ENCODE measurements around the gene ZNF181.
"Not testable (repeated sequence)": the region's sequence is repeated elsewhere in the genome, so short reads cannot be mapped to it uniquely, and the experiment has no call there.

ZNF181 gene

DNA sequence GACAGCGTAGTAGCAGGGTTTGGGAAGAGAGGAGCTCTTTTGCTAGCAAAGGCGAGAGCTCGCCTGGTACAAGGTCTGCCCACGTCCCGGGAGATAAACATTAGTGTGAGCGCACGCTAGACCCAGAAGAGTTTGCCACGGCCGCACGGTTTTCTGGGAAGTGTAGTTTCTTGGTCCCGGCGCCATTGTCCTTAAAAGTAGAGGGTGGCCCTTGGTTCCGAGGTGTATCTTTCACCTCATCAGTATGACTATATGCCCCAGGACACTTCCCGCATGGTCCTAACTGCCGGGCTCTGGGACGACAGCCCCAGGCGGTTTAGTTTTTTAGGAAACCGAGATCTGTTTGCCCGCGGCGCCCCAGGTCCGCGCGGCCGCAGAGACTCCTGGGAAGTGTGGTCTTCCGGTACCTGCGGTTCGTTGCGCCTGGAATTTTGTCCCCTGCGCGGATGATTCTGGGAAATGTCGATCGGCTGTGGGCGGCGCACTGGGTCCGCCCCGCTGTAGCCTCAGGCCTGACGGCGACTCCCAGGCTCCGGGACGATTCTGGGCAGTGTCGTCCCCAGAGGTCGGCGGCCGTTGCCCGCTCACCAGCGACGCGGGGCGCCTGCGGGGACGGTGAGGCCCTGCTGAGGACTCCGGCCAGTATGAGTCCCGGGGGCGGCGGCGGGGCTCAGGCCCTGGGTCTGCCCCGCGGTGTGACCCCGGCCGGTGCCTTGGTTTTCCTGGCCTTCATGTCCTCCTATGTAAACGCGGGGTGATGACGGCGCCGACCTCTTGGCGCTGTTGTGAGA, at the start of gene ZNF181:
Gene ZNF181, plus strand, starts transcription at position 498 of the 791 bp plus-strand sequence. CDS start 795 bp downstream, outside the sequence.
- DNase-seq (ENCODE audit: low read depth) = peak; percentile 66

DNA sequence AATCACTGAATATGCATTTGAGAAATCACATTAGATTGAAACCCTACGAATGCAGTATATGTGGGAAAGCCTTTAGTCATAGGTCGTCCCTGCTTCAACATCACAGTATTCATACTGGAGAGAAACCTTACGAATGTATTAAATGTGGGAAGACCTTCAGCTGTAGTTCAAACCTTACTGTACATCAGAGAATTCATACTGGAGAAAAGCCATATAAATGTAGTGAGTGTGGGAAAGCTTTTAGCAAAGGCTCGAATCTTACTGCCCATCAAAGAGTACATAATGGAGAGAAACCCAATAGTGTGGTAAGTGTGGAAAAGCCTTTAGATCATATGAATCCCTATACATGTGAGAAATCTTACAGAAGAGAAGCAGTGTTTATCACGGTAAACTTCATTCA, 48.8 kb upstream of the ZNF181 start:
- DNase-seq (ENCODE audit: low read depth) = not testable (repeated sequence)

DNA sequence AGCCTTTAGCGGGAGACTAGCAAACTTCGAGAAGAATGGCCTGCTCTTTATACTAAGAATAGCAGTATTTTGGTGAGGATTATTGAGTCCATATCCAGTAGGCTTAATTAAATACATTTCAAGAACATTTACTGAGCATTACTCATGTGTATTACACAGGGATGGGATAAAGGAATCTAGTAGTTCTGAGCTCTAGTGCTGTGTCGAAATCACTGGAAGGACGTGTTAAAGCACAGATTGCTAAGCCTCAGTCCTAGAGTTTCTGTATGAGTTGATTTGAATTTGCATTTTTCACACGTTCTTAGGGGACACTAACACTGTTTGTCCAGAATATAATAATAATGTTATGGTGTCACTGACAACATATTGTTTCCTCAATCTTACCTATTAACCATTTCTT, 47.6 kb upstream of the ZNF181 start:
- no peak for DNase-seq (ENCODE audit: low read depth)

DNA sequence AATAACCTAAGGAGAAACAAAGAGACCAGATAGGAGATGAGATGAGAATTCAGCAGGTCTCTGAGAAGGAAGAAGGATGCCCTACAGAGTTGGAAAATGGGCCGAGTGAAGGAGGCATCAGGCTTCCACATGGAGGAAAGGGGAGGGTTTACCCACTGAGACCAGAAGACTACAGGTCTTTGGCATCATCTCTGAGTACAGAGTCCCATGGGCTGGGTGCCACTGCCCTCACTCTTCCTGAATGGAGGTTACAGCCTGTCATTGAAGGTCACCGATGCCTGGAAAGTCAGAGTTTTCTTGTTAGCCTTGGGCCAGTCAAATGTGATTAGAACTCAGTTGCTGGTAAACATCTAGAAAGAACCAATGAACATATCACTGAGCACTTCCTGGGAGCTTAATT, 46.7 kb upstream of the ZNF181 start:
- DNase-seq (ENCODE audit: low read depth) = no peak

DNA sequence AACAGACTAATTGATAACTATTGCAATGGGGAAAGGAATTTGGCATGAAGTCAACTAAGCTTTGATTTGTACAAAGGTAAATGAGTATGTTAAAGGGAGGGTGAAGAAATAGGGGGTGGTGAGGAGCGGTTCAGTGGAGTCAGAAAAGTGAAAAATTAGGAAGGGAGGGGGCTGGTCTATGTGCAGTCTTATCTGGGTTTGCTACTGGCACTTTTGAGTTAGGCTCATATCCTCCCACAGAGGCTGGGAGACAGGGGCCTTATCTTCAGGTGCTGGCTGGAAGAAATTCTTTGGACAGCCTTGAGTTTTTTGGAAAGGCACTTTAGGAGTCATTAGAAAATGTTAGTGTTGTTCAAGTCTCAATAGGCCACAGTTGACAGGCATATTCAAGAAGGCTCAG, 45.5 kb upstream of the ZNF181 start:
- no peak for DNase-seq (ENCODE audit: low read depth)

DNA sequence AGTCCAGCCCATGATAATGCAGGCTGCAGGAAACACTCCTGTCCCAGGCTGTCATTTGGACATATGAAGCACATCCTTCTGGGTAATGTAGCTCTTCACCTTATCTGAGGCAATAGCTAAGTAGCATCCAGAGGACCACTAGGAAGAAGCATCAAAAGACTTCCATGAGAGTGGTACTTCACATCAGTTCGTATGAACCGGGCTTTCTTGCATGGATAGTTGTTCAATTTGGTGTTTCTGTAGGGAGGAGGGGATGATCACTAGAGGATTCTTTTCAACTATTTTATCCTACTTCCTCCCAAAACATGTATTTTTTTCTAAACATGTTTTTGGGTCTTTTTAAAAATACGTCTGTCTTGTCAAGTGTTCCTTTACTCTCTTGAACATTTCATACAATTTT, 43.7 kb upstream of the ZNF181 start:
- DNase-seq (ENCODE audit: low read depth) = no peak

DNA sequence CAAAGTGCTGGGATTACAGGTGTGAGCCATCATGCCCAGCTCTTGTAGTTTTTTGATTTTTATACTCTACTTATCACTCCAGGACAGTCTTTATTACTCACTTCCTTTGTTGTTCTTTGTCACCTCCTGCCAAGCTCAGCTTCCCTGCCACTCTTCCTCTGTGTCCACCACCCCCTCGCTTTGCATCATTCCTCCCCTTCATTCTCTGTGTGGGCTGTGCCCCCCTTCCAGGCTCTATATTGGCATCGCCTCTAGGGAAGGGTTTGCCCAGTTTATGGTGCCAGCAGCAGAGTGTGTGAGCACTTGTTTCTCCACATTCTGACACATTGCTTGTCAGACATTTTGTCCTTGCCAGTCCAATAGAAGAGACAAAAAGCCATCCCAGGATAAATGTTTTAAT, 41.5 kb upstream of the ZNF181 start:
- no peak for DNase-seq (ENCODE audit: low read depth)

DNA sequence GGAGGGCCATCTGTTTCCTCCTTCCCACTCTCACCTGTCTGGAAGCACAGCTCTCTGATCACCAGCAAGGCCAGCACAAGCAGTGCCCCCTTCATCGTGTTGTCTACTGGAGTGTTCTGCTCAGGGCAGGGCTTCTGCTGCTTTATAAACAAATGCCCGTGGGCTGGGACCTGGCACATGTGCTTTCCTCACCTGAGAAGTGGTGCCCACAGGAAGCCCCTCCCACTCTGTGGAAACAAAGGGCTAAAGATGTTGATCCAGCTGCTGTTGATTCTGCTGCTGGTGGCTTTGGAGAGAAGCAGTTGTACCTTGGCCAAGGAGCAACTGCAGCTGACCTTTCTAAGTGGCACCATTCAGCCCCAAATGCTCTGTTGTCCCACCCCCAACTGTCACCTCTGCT, 26.4 kb upstream of the ZNF181 start:
- DNase-seq (ENCODE audit: low read depth) = no peak

DNA sequence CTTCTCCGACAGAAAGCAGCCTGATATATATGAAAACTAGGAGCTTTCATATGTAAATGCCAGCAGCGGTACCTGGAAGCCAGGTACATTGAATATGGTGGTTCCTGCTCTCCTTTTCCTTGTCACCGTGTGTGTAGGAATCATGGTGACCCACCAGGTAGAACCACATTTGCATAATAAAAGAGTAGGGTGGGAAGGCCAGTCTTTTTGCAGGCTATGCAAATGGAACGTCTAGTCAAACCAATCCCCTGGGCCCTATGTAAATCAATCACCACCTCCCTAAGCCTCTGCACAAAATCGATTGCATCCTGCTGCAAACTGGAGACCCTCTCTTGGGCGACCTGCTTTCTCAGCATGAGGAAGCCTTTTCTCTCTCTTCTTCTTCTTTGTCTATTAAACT, 22.2 kb upstream of the ZNF181 start:
- DNase-seq (ENCODE audit: low read depth) = no peak

DNA sequence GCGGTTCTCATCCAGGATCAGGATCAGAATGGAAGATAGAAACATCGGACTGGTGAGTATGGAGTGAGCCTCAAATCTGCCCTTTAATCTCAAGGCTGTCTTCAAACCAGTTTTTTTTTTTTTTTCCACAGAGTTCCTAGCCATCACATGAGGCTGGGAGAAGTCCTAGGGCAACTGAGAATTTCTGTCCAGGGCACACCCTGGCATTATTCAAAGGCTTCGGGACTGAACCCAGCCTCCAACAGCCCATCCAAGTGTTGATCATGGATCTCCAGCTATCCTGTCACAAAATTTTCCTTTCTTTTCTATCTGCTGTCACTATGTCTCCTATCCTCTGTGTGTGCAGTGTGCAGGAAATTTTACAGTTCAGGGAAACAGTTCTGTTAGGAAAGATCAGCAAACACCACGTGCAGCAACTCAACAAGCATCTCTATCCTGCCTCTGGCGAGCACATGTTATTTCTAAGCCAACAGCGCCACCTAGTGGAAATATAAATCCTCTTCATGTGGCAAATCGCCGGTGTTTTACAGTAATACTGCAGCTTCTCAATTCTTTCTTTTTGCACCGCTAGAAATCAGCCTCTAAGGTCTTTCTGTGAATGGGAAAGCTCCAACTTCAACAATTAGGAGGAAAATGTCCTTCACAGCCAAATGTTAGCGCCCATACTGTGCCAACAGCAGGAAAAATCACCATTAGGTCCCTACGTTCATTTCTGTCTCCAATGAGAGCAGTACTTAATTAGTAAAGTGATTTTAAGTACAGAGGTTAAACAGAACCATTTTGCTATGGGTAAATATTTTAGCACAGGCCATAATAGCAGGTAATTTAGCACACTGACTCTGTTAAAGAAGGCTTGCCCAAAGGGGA, 21.4 kb upstream of the ZNF181 start:
- DNase-seq (ENCODE audit: low read depth) = no peak

DNA sequence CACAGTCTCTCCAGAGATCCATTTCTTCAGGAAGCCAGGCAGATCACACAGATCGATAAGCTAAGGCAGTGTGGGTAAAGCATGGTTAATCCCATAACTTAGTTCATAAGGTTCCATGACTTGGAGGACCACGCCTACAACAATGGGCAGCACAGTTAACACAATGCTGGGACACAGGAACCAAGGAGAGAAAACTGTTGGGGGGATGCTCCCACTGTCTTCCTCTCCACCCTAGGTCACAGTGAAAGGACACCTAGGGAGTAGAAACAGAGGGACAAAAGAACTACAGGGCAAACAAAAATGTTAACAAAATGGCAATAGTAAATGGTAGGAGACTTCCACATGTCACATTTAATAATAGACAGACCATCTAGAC, 20.8 kb upstream of the ZNF181 start:
- no peak for DNase-seq (ENCODE audit: low read depth)

DNA sequence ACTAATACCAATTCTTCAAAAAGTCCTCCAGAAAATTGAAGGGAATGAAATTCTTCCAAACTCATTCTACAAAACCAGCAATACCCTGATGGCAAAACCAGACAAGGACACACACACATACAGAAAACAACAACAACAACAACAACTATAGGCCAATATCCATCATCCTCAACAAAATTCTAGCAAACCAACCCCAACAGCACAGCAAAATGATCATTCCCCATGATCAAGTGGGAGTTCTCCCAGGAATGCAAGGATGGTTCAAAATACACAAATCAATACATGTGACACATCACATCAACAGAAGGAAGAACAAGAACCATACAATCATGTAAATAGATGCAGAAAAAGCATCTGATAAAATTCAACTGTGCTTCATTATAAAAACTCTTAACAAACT, 18.7 kb upstream of the ZNF181 start:
- no peak for DNase-seq (ENCODE audit: low read depth)

DNA sequence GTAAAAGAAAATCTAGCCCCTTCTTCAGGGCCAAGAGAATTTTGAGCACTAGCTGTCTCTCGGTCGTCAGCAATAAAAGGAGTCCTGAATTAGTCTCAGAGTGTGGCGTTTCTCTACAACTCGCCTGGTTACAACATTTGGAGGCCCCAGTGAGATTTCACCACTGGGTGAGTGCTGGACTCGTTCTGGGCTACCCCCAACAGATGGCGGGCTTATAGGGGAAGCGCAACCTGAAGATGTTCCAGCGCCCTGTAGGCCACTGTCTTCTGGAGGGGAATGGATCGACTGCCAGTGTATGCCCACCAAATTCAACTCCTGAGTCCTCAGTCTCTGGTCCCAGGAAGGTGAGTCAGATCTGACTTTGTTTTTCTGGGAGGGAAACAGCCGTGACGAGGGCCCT, 11.7 kb upstream of the ZNF181 start:
- DNase-seq (ENCODE audit: low read depth) = no peak

DNA sequence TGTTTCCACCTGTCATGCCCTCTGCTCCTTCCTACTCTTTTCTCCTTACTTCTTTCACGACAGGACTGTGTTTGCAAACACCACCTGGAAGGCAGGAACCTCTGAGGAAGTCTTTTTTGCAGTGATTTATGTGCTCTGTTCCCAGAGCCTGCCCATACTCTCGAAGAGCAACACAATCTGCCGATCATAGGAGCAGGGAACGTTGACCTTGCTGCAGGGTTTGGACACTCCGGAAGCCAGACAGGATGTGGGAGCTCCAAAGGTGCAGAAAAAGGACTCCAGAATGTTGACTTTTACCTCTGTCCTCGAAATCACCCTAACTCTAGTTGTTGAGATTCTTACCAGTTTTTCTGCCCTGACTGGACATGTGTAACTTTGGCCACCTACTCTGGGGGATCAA, 8.6 kb upstream of the ZNF181 start:
- DNase-seq (ENCODE audit: low read depth) = no peak

DNA sequence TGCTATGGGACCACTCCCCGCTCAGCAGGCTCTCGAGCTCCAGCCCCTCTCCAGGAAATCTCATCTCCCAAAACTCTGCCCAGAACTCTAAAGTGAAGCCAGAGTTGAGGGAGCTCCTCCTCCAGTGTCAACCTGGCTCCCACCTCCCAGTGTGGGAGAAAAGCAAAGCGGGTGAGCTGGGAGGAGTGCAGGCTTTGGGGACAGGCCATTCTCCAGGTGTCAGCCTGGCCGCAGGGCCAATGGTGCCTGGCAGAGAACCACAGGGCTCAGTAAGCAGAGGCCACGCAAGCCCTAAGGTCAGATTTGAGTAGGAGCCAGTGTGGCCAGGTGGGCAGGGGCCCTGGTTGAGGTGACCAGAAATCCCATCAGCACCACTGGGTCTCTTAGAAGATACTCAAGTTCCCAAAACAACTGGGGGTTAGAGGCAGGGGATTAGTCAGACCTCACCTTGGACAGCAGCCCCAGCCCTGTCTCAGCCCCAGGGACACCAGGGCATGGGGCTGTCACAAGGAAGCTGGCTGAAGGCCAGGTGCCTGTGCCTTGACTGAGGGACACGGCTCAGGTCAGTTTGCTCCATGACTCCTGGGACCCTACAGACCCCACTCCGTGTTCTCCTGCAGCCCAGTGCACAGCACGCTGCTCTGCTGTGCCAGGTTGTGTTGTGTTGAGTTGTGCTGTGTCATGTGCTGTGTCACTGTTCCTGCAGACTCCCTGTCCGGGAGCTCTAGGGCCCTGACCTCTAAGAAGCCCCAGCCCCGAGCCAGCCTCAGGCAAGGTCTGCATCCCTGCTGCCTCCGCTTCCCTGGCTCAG, 2.8 kb upstream of the ZNF181 start:
- no peak for DNase-seq (ENCODE audit: low read depth)

DNA sequence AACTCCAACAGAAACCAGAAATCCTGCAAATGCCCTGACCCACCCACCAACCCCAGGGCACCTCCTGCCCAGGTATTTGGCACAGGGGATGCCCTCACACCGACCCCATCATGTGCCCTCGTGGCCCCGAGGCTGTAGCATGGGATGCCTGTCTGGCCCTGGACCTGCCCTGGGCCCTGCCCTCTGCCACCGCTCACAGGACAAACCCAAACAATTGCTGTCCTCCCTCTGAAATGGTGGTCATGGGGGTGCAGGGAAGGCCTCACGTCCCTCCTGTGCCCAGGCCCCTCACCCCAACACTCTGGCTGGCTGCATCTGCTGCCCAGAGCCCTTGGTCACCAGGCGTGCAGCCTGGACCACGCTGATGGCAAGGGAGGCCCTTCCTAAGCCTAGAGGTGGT, 2.1 kb upstream of the ZNF181 start:
- DNase-seq (ENCODE audit: low read depth) = no peak

DNA sequence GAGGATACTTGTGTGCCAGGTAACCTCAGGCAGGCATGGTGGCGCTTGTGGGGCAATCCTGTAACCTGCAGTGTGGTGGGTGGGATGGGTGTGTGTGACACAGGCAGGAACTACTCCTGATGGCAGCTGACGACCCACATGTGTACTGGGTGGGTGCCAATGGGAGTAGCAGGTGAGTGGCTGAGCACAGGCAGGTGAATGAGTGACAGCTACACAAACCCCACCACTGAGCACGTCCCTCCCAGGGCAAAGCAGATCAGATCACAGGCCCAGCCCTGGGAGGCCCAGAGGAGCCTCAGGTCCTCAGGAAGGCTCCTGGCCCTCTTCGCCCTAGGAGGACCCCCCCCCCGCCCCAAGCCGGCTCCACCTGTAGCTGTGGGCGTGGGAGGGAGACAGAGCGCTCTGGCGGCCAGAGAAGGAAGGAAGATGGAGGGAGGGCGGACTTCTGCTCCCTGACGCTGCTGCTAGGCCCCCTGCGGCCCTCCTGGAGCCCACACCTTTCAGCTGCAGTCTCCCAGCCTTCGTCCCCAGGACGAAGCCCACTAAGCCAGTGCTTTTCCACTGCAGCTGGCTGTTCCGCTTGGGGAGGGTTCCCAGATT, 1.3 kb upstream of the ZNF181 start:
- DNase-seq (ENCODE audit: low read depth) = no peak

DNA sequence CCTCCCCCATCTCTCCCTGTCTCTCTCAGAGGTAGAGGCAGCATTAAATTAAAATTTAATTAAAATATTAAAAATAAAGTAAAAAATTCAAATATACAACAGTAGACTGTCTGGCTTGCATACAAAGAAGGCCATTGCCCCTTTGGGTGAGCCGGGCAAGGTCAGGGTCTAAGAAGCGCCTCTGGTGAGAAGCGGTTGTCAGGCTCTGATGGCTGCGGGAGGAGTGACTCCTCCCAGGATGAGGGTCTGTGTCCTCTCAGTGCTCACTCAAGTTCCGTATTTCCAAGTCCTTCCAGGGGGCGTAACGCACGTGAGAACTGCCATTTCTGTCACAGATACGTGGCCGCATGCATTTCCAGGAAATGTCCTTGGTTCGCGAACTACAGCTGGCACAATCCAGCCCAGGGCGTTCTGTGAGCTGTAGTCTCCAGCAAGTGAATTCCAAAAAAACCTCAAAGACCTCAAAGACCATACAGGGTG, 737 bp upstream of the ZNF181 start:
- DNase-seq (ENCODE audit: low read depth) = no peak

DNA sequence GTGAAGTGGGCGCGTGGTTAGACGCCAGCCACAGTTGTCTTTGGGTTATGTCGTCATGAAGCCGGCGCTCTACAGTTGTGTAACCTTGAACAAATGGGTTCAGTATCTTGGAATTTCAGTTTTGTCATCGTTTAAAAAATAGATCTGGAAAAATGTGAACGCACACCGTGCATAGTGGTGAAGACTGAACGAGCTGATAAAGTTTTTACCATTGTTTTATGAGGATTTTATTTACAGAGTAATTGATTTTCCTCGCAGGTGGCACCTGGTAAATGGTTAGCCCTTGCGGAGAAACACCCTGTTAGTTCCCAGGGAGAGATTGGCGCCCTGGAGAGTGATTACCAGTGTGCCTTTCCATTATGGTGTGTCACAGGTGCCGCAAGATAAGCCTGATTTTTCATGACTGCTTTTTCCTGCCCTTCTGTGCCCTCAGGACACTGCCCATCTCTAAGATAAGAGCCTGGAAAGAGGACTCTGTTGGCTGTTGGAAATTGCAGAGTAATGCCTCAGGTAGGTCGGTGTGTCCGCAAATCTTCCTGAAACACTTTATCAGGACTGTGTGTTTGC, 577 bp downstream of the ZNF181 start:
- DNase-seq (ENCODE audit: low read depth) = no peak

DNA sequence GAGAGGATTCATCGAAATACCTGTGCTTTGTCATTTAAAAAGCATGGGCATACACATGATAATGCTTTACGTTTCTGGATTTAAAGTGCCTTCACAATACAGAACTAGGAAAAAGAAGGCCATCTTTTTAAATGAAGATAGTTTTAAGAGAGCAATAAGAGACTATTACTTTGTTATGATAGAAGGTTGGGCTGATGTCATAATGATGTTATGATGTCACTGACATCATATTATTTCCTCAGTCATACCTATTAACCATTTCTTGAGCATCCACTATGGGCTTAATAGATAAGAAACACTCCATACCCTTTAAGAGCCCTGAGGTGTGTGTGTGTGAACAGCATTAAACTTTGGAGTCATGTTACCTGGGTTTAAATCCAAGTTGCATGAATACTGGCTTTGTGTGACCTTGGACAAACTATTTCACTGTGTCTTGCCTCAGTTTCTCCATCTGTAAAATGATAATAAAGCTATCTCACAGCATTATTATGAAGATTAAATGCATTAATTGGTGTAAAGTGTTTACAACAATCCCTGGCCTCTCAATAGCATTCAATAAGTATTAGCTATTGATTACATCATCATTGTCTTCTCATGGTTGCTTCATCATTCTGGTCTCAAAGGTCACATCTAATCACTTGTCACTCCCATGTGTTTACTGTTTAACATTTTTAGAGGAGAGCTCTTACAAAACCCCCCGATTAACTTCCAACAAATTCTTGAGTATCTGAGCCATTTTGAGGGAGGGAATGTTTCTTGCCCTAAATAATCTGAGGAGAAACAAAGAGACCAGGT, 11.1 kb downstream of the ZNF181 start:
- DNase-seq (ENCODE audit: low read depth) = no peak

DNA sequence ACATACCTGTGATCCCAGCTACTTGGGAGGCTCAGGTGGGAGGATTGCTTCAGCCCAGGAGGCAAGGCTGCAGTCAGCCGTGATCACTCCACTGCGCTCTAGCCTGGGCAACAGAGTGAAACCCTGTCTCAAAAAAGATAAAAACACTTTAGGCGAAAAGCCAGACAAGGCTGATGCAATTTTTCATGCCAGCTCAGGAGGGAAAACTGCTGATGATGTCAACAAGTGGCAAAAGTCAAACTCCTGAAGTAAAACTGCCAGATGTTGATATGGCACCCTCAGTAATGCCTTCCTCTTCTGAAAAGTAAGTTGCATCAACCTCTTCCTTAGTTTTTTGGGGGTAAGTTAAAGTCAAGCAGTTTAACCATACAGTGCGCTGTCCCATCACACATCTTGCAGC, 23.4 kb downstream of the ZNF181 start:
- no peak for DNase-seq (ENCODE audit: low read depth)
